K562 (cell line): ENCODE results near the gene CHD2. TPM values are rescaled to one million over a fixed set of nuclear protein-coding genes. Genes with fewer than 3 reads are reported as not detected.

ENCODE experiments used
- ATAC-seq: fragments of 200-7000 bp; cut with Tn5 transposase; 3 replicates; pipeline ENCODE4 v1.9.1; 2020; ENCODE audit warnings: moderate library complexity
- BruUV-seq: library from RNA; stranded (reverse); fragments of 400-500 nt; replicated peaks from 2 replicates; lab custom pipeline; 2021; lab: Mats Ljungman, UMichigan
- CTCF ChIA-PET: fragments of 300-600 bp; formaldehyde crosslinking; extraction: SDS; loops from one replicate; lab custom pipeline; 2021; ENCODE audit warnings: low intra/inter-chr PET ratio; lab: Yijun Ruan, JAX
- POLR2A ChIA-PET: fragments of 300-600, 350-650 bp; sonication (Branson Sonifier 250); formaldehyde crosslinking; extraction: SDS; loops from one replicate; lab custom pipeline; 2021; ENCODE audit warnings: antibody characterized with exemption, inconsistent platforms; lab: Yijun Ruan, JAX
- DNase-seq, 4 experiments: peaks; one replicate each; pipeline versions ENCODE4 v3.0.0 to v3.0.0-alpha.2; 2011 to 2018; ENCODE audit warnings: low spot score in 3 of 4, mixed read lengths in 3 of 4; ENCODE audit errors: extremely low read depth in 1 of 4
- FAIRE-seq: peaks from 2 replicates; lab custom pipeline; 2011; peaks lifted over from hg19 to GRCh38; lab: Jason Lieb, UNC
- H2AFZ ChIP-seq: 2 replicates; pipeline ENCODE4 v1.6.0; 2011; ENCODE audit warnings: low read depth, low read length, control low read depth, inconsistent platforms
- H3K27ac ChIP-seq: fragments of 200-600 bp; 3 replicates; pipeline ENCODE4 v1.8.0; 2011; ENCODE audit warnings: low read depth, mild to moderate bottlenecking, control low read depth, inconsistent platforms, low read length, moderate library complexity, mixed read lengths; ENCODE audit errors: extremely low read depth
- H3K27me3 ChIP-seq, 2 experiments: fragments of 300-600 bp in 1 of 2; 2 replicates in 1 of 2; 3 replicates in 1 of 2; pipeline versions ENCODE4 v1.6.0 to v1.8.0; 2011; ENCODE audit warnings: inconsistent platforms in 2 of 2, low read length in 2 of 2, mild to moderate bottlenecking in 1 of 2, mixed read lengths in 1 of 2, moderate library complexity in 1 of 2; ENCODE audit not compliant: control insufficient read depth in 2 of 2, insufficient read depth in 2 of 2
- H3K36me3 ChIP-seq: fragments of 300-600 bp; 3 replicates; pipeline ENCODE4 v1.8.0; 2011; ENCODE audit warnings: mild to moderate bottlenecking, low read length, inconsistent platforms; ENCODE audit not compliant: control insufficient read depth, insufficient read depth
- H3K4me1 ChIP-seq, 2 experiments: fragments of 200-600 bp in 1 of 2; replicated peaks in 1 of 2; 2 replicates in 1 of 2; 3 replicates in 1 of 2; pipeline versions ENCODE4 v1.5.1 to v1.8.0; 2011; ENCODE audit warnings: inconsistent platforms in 2 of 2, low read length in 2 of 2, mild to moderate bottlenecking in 1 of 2, mixed read lengths in 1 of 2, moderate library complexity in 1 of 2; ENCODE audit not compliant: control insufficient read depth in 2 of 2, insufficient read depth in 2 of 2
- H3K4me2 ChIP-seq: 2 replicates; pipeline ENCODE4 v1.6.1; 2011; ENCODE audit warnings: low read length, control low read depth, inconsistent platforms, mixed read lengths; ENCODE audit not compliant: insufficient read depth
- H3K4me3 ChIP-seq: fragments of 200-600 bp; sonication (generic), shearing (Covaris generic); 2 replicates; pipeline ENCODE4 v1.5.1; 2016; ENCODE audit warnings: control low read depth, inconsistent platforms
- H3K79me2 ChIP-seq: fragments of 200-600 bp; 3 replicates; pipeline ENCODE4 v1.8.0; 2011; ENCODE audit warnings: low read length, inconsistent platforms; ENCODE audit not compliant: control insufficient read depth, insufficient read depth
- H3K9ac ChIP-seq, 2 experiments: 2 replicates each; pipeline versions ENCODE4 v1.6.0 to v1.6.1; 2011; ENCODE audit warnings: low read depth in 2 of 2, low read length in 2 of 2, control low read depth in 1 of 2, inconsistent platforms in 1 of 2, mild to moderate bottlenecking in 1 of 2, mixed read lengths in 1 of 2; ENCODE audit not compliant: insufficient read depth in 1 of 2
- H3K9me1 ChIP-seq: one replicate; pipeline ENCODE4 v1.6.0; 2011; ENCODE audit warnings: inconsistent platforms, mild to moderate bottlenecking, low read length, moderate library complexity; ENCODE audit not compliant: control insufficient read depth, insufficient read depth
- H3K9me3 ChIP-seq: replicated peaks from 2 replicates; pipeline ENCODE4 v1.5.1; 2011; ENCODE audit warnings: low read depth, low read length, inconsistent platforms; ENCODE audit not compliant: control insufficient read depth, insufficient read depth
- H4K20me1 ChIP-seq: replicated peaks from 2 replicates; pipeline ENCODE4 v1.6.1; 2011; ENCODE audit warnings: low read length, inconsistent platforms, mixed read lengths; ENCODE audit not compliant: control insufficient read depth, insufficient read depth
- ARNT ChIP-seq, 2 experiments: fragments of 450-650 bp; IDR thresholded peaks; 2 replicates each; pipeline ENCODE4 v1.6.1; 2016; ENCODE audit warnings: mild to moderate bottlenecking in 1 of 2
- ATF7 ChIP-seq: fragments of 450-650 bp; IDR thresholded peaks from 2 replicates; pipeline ENCODE4 v1.7.1; 2014; ENCODE audit warnings: mild to moderate bottlenecking, moderate library complexity
- BRCA1 ChIP-seq, 2 experiments: fragments of 450-650 bp in 1 of 2; sonication (generic) in 1 of 2; formaldehyde crosslinking in 1 of 2; IDR thresholded peaks; 2 replicates each; pipeline versions ENCODE4 v1.5.0 to v1.6.1; 2017 to 2020; ENCODE audit warnings: mild to moderate bottlenecking in 1 of 2, missing genetic modification reagents in 1 of 2
- ETV1 ChIP-seq: fragments of 450-650 bp; conservative IDR thresholded peaks from 2 replicates; pipeline ENCODE4 v1.6.1; 2016; ENCODE audit warnings: missing genetic modification characterization, control low read depth, low read depth, missing compliant biosample characterization
- MCM3 ChIP-seq: fragments of 450-650 bp; IDR thresholded peaks from 2 replicates; pipeline ENCODE4 v1.6.1; 2016
- NFIX ChIP-seq: fragments of 250-450 bp; sonication (Bioruptor Pico); IDR thresholded peaks from 2 replicates; pipeline ENCODE4 v1.4.0; 2020; ENCODE audit warnings: low read depth, mild to moderate bottlenecking, moderate library complexity
- NFYB ChIP-seq: IDR thresholded peaks from 2 replicates; pipeline ENCODE4 v1.6.1; 2011; ENCODE audit warnings: mild to moderate bottlenecking, moderate library complexity; ENCODE audit not compliant: insufficient read length; ENCODE audit errors: extremely low read depth
- SLC30A9 ChIP-seq: fragments of 250-450 bp; sonication (Bioruptor Pico); IDR thresholded peaks from 2 replicates; pipeline ENCODE4 v1.8.0; 2022; ENCODE audit warnings: mild to moderate bottlenecking, moderate library complexity
- TARDBP ChIP-seq: fragments of 450-650 bp; IDR thresholded peaks from 2 replicates; pipeline ENCODE4 v1.6.1; 2016
- ZSCAN29 ChIP-seq: fragments of 450-650 bp; IDR thresholded peaks from 2 replicates; pipeline ENCODE4 v1.6.1; 2017
- WGBS: fragments of 100-300 bp; shearing (Covaris generic); methylation state at CpG from one replicate; pipeline ENCODE4 v1.1.6; 2016; ENCODE audit warnings: low coverage, mixed read lengths; ENCODE audit not compliant: insufficient coverage; ENCODE audit errors: missing lambda C conversion rate; 5-methylcytosine and 5-hydroxymethylcytosine counted together
- in situ Hi-C: fragments of 300-500 bp; cut with MboI; formaldehyde crosslinking; loops from 4 replicates; pipeline ENCODE4 v1.15.0; 2018; ENCODE audit warnings: inconsistent platforms, mixed read lengths
- intact Hi-C: fragments of 100-400 bp; cut with micrococcal nuclease; formaldehyde crosslinking; loops from 2 replicates; pipeline ENCODE4 v1.14.2; 2022
- polyA plus RNA-seq, 8 experiments: library from polyadenylated mRNA; depleted of rRNA in 4 of 8; stranded (reverse) in 5 of 8; unstranded in 3 of 8; fragments of >200 nt; fragmentation: Nextera tagmentation in 2 of 8; fragmentation: Illumina TruSeq in 1 of 8; extraction: Ambion mirVana in 2 of 8; extraction: Trizol in 1 of 8; gene quantifications; 2 replicates each; pipeline versions ENCODE4 v1.2.1 to v1.2.3, GENCODE V29; 2011 to 2014; ENCODE audit warnings: inconsistent platforms in 1 of 8, missing spikeins in 1 of 8
- total RNA-seq, 7 experiments: library from RNA; depleted of rRNA in 6 of 7; stranded (reverse); fragments of >200 nt in 6 of 7; fragmentation: Illumina TruSeq in 2 of 7; extraction: Trizol in 2 of 7; gene quantifications; 2 replicates each; pipeline versions ENCODE4 v1.2.1 to v1.2.3, GENCODE V29; 2011 to 2021; ENCODE audit warnings: low replicate concordance in 1 of 7
- TF ChIP-seq, protein P1 (sequence below): sonication (generic); formaldehyde crosslinking; IDR thresholded peaks from 2 replicates; pipeline ENCODE4 v1.9.0; 2022; ENCODE audit warnings: mild to moderate bottlenecking, missing genetic modification reagents
- TF ChIP-seq, protein P2 (sequence below): sonication (generic); formaldehyde crosslinking; IDR thresholded peaks from 2 replicates; pipeline ENCODE4 v1.5.0; 2020; ENCODE audit warnings: missing genetic modification reagents

Gene CHD2
- total and polyA plus RNA-seq, 9 of the 15 experiments (the other 6 are each of a cell fraction or from before 2014, with no cell fraction given), result 38.9 to 70.8 (median 56.2) TPM

DNA sequence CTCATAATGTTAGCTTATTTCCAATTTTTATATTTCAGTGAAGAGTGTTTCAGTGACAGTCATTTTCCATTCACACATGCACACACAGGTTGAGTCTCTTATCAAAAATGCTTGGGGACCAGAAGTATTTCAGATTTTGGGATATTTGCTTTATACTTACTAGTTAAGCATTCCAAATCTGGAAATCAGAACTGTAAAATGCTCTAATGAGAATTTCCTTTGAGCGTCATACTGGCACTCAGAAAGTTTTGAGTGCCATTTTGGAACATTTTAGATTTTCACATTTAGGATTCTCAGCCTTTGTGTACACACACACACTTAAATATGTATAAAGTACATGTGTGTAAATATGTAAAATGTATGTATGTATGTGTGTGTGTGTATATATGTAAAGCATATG is 71.0 kb downstream of the CHD2 start:
- ChIA-PET POLR2A (no interaction called here), CTCF (no interaction called here)
- no peak overlapping the region for H3K27ac ChIP-seq
- in situ Hi-C loops (no loop called here), intact Hi-C loops (no loop called here)
- DNase-seq (no peak), FAIRE-seq (no peak), ATAC-seq (no peak)
- no peak overlapping the region for H3K4me3 ChIP-seq
- BruUV-seq, result no TSS peak
- H3K36me3 ChIP-seq, result peaks cover 84% of the 10 kb centered on the region
- H3K4me2 ChIP-seq, result no peak overlapping the region
- no peaks in the 10 kb centered on the region for H3K4me1 ChIP-seq
- H3K9ac ChIP-seq, result no peak overlapping the region
- no peak overlapping the region for H2AFZ ChIP-seq
- TF ChIP-seq ATF7 (no peak), NFIX (no peak), NFYB (no peak), MCM3 (no peak)
- TF ChIP-seq, protein P1, sequence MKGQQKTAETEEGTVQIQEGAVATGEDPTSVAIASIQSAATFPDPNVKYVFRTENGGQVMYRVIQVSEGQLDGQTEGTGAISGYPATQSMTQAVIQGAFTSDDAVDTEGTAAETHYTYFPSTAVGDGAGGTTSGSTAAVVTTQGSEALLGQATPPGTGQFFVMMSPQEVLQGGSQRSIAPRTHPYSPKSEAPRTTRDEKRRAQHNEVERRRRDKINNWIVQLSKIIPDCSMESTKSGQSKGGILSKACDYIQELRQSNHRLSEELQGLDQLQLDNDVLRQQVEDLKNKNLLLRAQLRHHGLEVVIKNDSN, result no peak
- no peaks in the 10 kb centered on the region for H3K9me1 ChIP-seq
- no peaks in the 10 kb centered on the region for H3K9me3 ChIP-seq
- 100% methylated on average over 1 of the region's 1 CpG for WGBS
- H3K27me3 ChIP-seq, result no peaks in the 10 kb centered on the region
- H3K79me2 ChIP-seq, result no peaks in the 10 kb centered on the region; the same call in 2 of the 3 replicates
- H4K20me1 ChIP-seq, result no peaks in the 10 kb centered on the region

DNA sequence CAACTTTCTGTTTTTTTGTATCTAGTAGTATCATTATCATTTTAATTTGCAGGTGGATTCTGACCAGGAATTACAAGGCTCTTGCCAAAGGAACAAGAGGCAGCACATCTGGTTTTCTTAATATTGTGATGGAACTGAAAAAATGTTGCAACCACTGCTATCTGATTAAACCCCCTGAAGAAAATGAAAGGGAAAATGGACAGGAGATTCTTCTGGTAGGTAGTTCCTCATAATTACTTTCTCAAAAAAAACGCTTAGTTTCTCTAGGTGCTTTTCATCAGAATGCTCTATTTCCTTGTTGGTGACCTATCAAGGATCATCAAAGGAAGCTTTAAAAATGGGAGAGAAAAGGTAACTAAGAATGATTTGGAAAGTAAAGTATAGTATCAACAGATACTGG is 71.6 kb downstream of the CHD2 start:
- Histone ChIP-seq H3K79me2 (no peaks in the 10 kb centered on the region; the same call in 2 of the 3 replicates), H3K4me1 (no peaks in the 10 kb centered on the region), H3K9me1 (no peaks in the 10 kb centered on the region), H3K27ac (no peak overlapping the region), H3K9ac (no peak overlapping the region), H3K27me3 (no peaks in the 10 kb centered on the region), H3K4me2 (no peak overlapping the region), H4K20me1 (no peaks in the 10 kb centered on the region), H3K9me3 (no peaks in the 10 kb centered on the region), H3K4me3 (no peak overlapping the region), H3K36me3 (peaks cover 83% of the 10 kb centered on the region), H2AFZ (no peak overlapping the region)
- POLR2A ChIA-PET, result interaction anchor here (1.6 kb wide), 1 partner anchor 18 kb away, joined by 4 read pairs; no protein-coding TSS in a partner anchor
- no TSS peak for BruUV-seq
- intact Hi-C loops (no loop called here), in situ Hi-C loops (no loop called here)
- no peak for FAIRE-seq
- 83% methylated on average over 1 of the region's 1 CpG for WGBS
- CTCF ChIA-PET, result no interaction called here
- DNase-seq, result no peak
- ATAC-seq, result no peak
- no peak for TF ChIP-seq ZSCAN29
- no peak for TF ChIP-seq BRCA1 (IDR thresholded peaks at IDR 0.05)
- TF ChIP-seq BRCA1 (CRISPR knock-in tag; IDR thresholded peaks at IDR 0.05), result no peak
- no peak for TF ChIP-seq ETV1 (tag)
- TF ChIP-seq, protein P2, sequence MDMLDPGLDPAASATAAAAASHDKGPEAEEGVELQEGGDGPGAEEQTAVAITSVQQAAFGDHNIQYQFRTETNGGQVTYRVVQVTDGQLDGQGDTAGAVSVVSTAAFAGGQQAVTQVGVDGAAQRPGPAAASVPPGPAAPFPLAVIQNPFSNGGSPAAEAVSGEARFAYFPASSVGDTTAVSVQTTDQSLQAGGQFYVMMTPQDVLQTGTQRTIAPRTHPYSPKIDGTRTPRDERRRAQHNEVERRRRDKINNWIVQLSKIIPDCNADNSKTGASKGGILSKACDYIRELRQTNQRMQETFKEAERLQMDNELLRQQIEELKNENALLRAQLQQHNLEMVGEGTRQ (CRISPR knock-in tag), result no peak
- TF ChIP-seq ARNT (IDR thresholded peaks at IDR 0.05), result no peak
- no peak for TF ChIP-seq TARDBP
- no peak for TF ChIP-seq SLC30A9 (CRISPR knock-in tag)
